Measurements from ENCODE around the gene TUBGCP3.
A peak's percentile ranks its signal among the peaks of the same experiment; 100 is the strongest.

DNA sequence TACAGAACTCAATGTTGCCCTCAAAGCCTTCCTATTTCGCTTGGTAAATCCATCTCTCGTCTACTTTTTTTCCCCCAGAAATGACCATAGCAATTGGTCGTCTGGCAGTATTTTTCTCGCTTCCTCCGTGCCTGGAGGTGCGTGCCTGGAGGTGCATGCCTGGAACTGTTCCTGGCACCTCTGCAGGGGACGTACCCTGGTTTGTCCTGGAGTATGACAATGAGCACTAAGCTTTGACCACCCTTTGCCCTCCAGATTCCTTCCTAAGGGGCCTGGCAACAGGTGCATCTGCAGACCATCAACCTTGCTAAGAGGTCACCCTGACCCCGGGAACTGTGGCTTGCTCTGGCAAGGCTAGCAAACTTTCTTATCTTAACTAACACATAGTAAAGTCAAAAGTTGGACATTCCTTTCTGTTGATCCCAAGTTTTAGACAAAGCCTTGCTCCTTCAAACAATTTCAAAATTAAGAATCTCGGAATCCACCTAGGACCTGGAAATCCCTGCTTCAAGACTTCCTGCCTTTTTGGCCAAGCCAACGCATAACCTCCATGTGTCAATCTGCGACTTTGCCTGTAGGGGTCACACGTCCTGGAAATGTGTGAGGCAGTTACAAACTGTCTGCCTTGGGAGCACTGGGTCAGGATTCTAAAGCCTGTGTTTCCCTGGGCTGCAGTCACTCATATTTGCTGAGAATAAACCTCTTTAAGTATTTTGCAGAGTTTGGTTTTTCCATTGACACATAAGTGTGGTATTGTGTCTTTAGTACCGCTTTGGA lies 28.8 kb upstream of the TUBGCP3 start:
- TF ChIP-seq POLR2A (IDR thresholded peaks at IDR 0.05) = no peak
- TF ChIP-seq, protein P1, sequence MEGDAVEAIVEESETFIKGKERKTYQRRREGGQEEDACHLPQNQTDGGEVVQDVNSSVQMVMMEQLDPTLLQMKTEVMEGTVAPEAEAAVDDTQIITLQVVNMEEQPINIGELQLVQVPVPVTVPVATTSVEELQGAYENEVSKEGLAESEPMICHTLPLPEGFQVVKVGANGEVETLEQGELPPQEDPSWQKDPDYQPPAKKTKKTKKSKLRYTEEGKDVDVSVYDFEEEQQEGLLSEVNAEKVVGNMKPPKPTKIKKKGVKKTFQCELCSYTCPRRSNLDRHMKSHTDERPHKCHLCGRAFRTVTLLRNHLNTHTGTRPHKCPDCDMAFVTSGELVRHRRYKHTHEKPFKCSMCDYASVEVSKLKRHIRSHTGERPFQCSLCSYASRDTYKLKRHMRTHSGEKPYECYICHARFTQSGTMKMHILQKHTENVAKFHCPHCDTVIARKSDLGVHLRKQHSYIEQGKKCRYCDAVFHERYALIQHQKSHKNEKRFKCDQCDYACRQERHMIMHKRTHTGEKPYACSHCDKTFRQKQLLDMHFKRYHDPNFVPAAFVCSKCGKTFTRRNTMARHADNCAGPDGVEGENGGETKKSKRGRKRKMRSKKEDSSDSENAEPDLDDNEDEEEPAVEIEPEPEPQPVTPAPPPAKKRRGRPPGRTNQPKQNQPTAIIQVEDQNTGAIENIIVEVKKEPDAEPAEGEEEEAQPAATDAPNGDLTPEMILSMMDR (IDR thresholded peaks at IDR 0.05) = peak in 3 of 4 experiments; percentile 31 to 50 (median 46)

All from uterus (tissue), 2 donors.